ENCODE measurements around the gene PHF14. TPM values are rescaled to one million over a fixed set of nuclear protein-coding genes. Genes with fewer than 3 reads are reported as not detected.

The PHF14 gene
- total RNA-seq, 4 donors from 2014 or later = 15.4 to 38.9 (median 35.6) TPM

DNA sequence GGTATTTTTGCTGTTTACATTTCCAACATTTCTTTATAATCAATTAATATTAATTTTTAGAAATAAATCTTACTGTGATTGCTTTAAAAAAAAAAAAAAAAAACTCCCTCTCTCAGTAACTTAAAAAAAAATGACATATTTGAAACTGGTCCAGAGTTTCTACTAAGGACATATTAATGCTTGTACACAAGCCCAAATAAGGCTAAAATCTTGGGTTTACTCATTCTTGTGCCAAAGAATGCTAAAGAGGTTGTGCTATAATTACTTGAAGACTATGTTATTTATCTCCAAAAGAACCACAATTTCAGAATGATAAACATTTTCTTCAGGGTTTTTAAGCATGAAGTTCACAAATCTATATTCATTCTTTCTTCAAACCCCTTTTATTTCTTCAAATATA lies 39.4 kb upstream of the PHF14 start:
- Histone ChIP-seq H3K27me3 (no peaks in the 10 kb centered on the region), H3K4me3 (no peak overlapping the region), H3K9me3 (no peaks in the 10 kb centered on the region), H3K36me3 (peaks cover 5 to 67% (median 10%) of the 10 kb centered on the region in 3 donors), H3K27ac (peak overlapping the region in 2 of 4 donors; percentile 58 to 68), H3K4me1 (peaks cover 0 to 45% (median 13%) of the 10 kb centered on the region in 3 donors)
- intact Hi-C loops (cut with DNase I) = no loop called here
- TF ChIP-seq POLR2A (IDR thresholded peaks at IDR 0.05) = no peak
- TF ChIP-seq, protein P1, sequence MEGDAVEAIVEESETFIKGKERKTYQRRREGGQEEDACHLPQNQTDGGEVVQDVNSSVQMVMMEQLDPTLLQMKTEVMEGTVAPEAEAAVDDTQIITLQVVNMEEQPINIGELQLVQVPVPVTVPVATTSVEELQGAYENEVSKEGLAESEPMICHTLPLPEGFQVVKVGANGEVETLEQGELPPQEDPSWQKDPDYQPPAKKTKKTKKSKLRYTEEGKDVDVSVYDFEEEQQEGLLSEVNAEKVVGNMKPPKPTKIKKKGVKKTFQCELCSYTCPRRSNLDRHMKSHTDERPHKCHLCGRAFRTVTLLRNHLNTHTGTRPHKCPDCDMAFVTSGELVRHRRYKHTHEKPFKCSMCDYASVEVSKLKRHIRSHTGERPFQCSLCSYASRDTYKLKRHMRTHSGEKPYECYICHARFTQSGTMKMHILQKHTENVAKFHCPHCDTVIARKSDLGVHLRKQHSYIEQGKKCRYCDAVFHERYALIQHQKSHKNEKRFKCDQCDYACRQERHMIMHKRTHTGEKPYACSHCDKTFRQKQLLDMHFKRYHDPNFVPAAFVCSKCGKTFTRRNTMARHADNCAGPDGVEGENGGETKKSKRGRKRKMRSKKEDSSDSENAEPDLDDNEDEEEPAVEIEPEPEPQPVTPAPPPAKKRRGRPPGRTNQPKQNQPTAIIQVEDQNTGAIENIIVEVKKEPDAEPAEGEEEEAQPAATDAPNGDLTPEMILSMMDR (IDR thresholded peaks at IDR 0.05) = no peak
- no peak for DNase-seq

DNA sequence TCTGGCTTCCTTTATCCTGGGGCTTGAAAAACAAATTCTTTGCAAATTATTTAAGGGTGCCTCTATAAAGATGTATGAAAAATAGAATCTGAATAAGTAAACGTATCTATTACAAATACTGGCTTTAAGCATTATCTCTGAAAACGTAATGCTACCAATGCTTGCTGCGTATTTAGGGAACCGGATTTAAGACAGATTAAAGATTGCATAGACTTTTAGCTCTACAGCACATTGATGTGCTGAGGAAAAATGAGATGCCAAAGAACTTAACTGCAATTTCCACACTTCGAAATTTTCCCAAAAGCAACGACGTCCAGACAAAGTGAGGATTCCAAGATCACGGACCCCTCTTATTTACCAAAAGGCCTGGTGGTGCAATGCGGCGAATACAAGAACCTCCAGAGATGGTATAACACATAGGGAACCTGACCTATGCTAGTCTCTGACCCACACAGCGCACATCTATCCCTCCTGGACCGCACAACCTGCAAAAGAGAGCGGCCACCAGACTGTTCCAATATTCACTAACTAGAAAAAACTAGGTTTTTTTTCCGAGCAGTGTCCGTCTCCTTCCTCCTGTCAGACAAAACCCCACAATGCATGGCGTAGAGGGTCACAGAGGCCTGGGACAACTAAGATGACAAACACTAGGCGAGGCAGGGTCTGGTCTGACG lies 34.3 kb upstream of the PHF14 start:
- H3K4me1 ChIP-seq = peaks cover 6 to 53% (median 11%) of the 10 kb centered on the region in 3 donors
- no peaks in the 10 kb centered on the region for H3K27me3 ChIP-seq
- no peaks in the 10 kb centered on the region for H3K9me3 ChIP-seq
- peak overlapping the region; percentile 65 to 89 (median 82) for H3K4me3 ChIP-seq
- TF ChIP-seq, protein P1 (IDR thresholded peaks at IDR 0.05) = no peak
- TF ChIP-seq POLR2A (IDR thresholded peaks at IDR 0.05) = no peak
- no peak for DNase-seq
- peaks cover 4 to 28% (median 5%) of the 10 kb centered on the region in 3 donors for H3K36me3 ChIP-seq
- intact Hi-C loops (cut with DNase I) = no loop called here
- WGBS, 2 donors = 0 to 2% methylated on average over 11 to 14 of the region's 18 CpGs
- H3K27ac ChIP-seq = peak overlapping the region; percentile 81 to 97 (median 93)

DNA sequence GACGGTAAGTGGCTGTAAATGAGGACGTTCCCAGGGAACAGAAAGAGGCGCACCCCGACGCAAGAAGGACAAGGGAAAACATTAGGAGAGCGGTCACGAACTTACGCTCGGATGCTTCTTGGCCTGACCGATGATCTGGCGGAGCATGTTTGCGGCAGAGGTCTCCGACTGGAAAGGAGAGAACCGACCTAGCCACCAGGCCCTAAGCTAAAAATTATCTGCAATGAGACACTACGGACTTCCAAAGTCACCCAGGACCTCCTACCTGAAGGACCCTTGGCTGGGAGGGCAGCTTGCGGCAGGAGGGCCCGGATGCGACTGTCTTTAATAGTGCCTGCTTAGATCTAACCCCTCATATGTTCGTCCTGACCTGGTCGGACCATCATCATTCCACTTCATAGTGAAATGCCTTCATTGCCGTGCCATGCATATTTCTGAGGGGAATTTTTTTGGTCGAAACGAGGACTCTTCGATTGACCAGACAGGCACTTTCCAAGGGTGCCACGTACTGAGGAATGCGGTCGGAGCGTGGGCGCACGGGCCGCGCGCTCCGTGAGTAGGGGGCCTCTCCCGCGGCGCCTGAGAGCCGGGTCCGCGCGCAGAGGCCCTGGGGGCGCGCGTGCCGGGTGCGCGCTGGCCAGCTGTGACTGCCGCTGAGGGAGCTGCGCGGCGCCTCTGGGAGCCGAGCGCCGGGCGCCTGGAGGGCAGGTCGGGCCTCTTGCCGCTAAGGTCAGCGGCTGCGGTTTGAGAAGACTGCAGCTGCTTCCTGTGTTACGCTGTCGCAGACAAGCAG lies 33.6 kb upstream of the PHF14 start:
- H3K27ac ChIP-seq = peak overlapping the region; percentile 81 to 97 (median 93)
- intact Hi-C loops (cut with DNase I) = no loop called here
- WGBS, 2 donors = 0% methylated on average over 16 to 23 of the region's 61 CpGs
- peak; percentile 52 for DNase-seq
- peak overlapping the region; percentile 65 to 89 (median 82) for H3K4me3 ChIP-seq
- H3K9me3 ChIP-seq = no peaks in the 10 kb centered on the region
- no peaks in the 10 kb centered on the region for H3K27me3 ChIP-seq
- H3K4me1 ChIP-seq = peaks cover 6 to 49% (median 7%) of the 10 kb centered on the region in 3 donors
- TF ChIP-seq, protein P1 (IDR thresholded peaks at IDR 0.05) = peak in 1 of 6 experiments; percentile 3
- peak in 3 of 4 donors; percentile 29 to 85 (median 71) for TF ChIP-seq POLR2A (IDR thresholded peaks at IDR 0.05)
- H3K36me3 ChIP-seq = peaks cover 4 to 26% (median 5%) of the 10 kb centered on the region in 3 donors

GRCh38 chr7:10940704-10941355 lies 32.8 kb upstream of the PHF14 start:
- TF ChIP-seq, protein P1 (IDR thresholded peaks at IDR 0.05) = peak in 1 of 6 experiments; percentile 1
- TF ChIP-seq POLR2A (IDR thresholded peaks at IDR 0.05) = no peak
- Histone ChIP-seq H3K27me3 (no peaks in the 10 kb centered on the region), H3K9me3 (no peaks in the 10 kb centered on the region), H3K36me3 (peaks cover 4 to 19% (median 5%) of the 10 kb centered on the region in 3 donors), H3K27ac (peak overlapping the region; percentile 81 to 97 (median 93)), H3K4me3 (peak overlapping the region; percentile 65 to 89 (median 82)), H3K4me1 (peaks cover 6 to 41% (median 6%) of the 10 kb centered on the region in 3 donors)
- DNase-seq = no peak
- WGBS, 2 donors = 12 to 18% methylated on average over 17 to 18 of the region's 18 CpGs
- intact Hi-C loops (cut with DNase I) = no loop called here

Measured in esophagus squamous epithelium (tissue), 5 donors.